Measurements from ENCODE around the gene SESTD1.
"Not testable (repeated sequence)": the region's sequence is repeated elsewhere in the genome, so short reads cannot be mapped to it uniquely, and the experiment has no call there.

SESTD1 gene

GRCh38 chr2:179226203-179226960 lies 38.2 kb downstream of the SESTD1 start:
- TF ChIP-seq CTCF (conservative IDR thresholded peaks at IDR 0.05) (no peak), ZFX (IDR thresholded peaks at IDR 0.05) (no peak)

GRCh38 chr2:179224361-179224760 lies 40.3 kb downstream of the SESTD1 start:
- no peak for TF ChIP-seq ZFX (IDR thresholded peaks at IDR 0.05)
- no peak for TF ChIP-seq CTCF (conservative IDR thresholded peaks at IDR 0.05)
- no peak overlapping the region for H3K27ac ChIP-seq

More at GRCh38 chr2:179226203-179226960, 38.2 kb downstream of the SESTD1 start:
- H3K27ac ChIP-seq, result no peak overlapping the region

- TF ChIP-seq CTCF (conservative IDR thresholded peaks at IDR 0.05) (no peak), ZFX (IDR thresholded peaks at IDR 0.05) (no peak)
These were observed 42.6 kb downstream of the SESTD1 start for GRCh38 chr2:179222076-179222475.

GRCh38 chr2:179218848-179219594 lies 45.6 kb downstream of the SESTD1 start:
- TF ChIP-seq CTCF (conservative IDR thresholded peaks at IDR 0.05) (peak; percentile 91), ZFX (IDR thresholded peaks at IDR 0.05) (no peak)
- no peak overlapping the region for H3K27ac ChIP-seq

More at GRCh38 chr2:179222076-179222475, 42.6 kb downstream of the SESTD1 start:
- no peak overlapping the region for H3K27ac ChIP-seq

GRCh38 chr2:179214671-179215070 lies 50.0 kb downstream of the SESTD1 start:
- H3K27ac ChIP-seq, result not testable (repeated sequence)

GRCh38 chr2:179211355-179211754 lies 53.3 kb downstream of the SESTD1 start:
- H3K27ac ChIP-seq, result no peak overlapping the region
- TF ChIP-seq CTCF (conservative IDR thresholded peaks at IDR 0.05) (no peak), ZFX (IDR thresholded peaks at IDR 0.05) (no peak)

GRCh38 chr2:179208277-179208676 lies 56.4 kb downstream of the SESTD1 start:
- H3K27ac ChIP-seq, result not testable (repeated sequence)

GRCh38 chr2:179207047-179207446 lies 57.6 kb downstream of the SESTD1 start:
- no peak for TF ChIP-seq ZFX (IDR thresholded peaks at IDR 0.05)
- TF ChIP-seq CTCF (conservative IDR thresholded peaks at IDR 0.05), result no peak
- H3K27ac ChIP-seq, result no peak overlapping the region

Measured in C4-2B (cell line).